Measurements from ENCODE around the gene COL5A3. TPM values are rescaled to one million over a fixed set of nuclear protein-coding genes. Genes with fewer than 3 reads are reported as not detected.

The COL5A3 gene
- total and polyA plus RNA-seq, 2 experiments from 2014 or later: 1.0 to 1.2 TPM

DNA sequence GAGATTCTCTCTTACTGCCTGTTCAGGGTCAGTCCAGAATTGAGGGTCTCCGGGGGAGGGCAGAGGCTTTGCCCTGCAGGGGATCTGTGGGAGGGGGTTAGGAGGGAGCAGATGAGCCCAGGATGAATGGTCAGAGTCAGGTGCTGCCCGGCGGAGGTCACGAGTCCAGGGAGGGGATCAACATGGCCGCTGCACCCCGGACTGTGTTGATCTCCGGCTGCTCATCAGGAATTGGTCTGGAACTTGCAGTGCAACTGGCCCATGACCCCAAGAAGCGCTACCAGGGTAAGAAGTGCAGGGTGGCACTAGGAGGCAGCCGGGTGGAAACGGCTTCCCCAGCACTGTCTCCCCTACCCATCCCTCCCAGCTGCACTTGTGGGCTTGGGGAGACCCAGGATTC is 3.0 kb upstream of the COL5A3 start, which contains the start of gene RDH8:
RDH8 (plus strand) TSS at position 168 of the 400 bp plus-strand sequence; CDS start at position 183, 15 bp downstream.
- no peak for DNase-seq (ENCODE audit: low spot score)
- Histone ChIP-seq H3K79me2 (replicated peaks; ENCODE audit: insufficient read depth) (no peaks in the 10 kb centered on the region), H3K4me3 (no peak within 1 kb of the TSS), H3K9me2 (ENCODE audit: insufficient read depth) (no peaks in the 10 kb centered on the region), H3K4me2 (no peak within 1 kb of the TSS), H4K20me1 (replicated peaks; ENCODE audit: insufficient read depth) (no peaks in the 10 kb centered on the region), H3K27ac (ENCODE audit: low read depth) (no peak within 1 kb of the TSS), H2AFZ (no peak within 1 kb of the TSS), H3K27me3 (ENCODE audit: insufficient read depth) (peaks cover 24% of the 10 kb centered on the region), H3K4me1 (ENCODE audit: insufficient read depth) (no peaks in the 10 kb centered on the region), H3K36me3 (ENCODE audit: insufficient read depth) (no peaks in the 10 kb centered on the region), H3F3A (replicated peaks; ENCODE audit: low read depth) (no peaks in the 10 kb centered on the region)
- no peak within 1 kb of the TSS; the same call in 2 of the 3 replicates for H3K4me3 Mint-ChIP-seq
- no peaks in the 10 kb centered on the region; the same call in 2 of the 3 replicates for H3K36me3 Mint-ChIP-seq (ENCODE audit: low read depth)
- peaks cover 30% of the 10 kb centered on the region for H3K27me3 Mint-ChIP-seq (ENCODE audit: insufficient read depth, low read depth, poor library complexity)
- TF ChIP-seq JUNB (IDR thresholded peaks at IDR 0.05; ENCODE audit: unreplicated experiment) (no peak), NANOG (IDR thresholded peaks at IDR 0.05; ENCODE audit: borderline replicate concordance) (no peak), ZNF331 (CRISPR knock-in tag; IDR thresholded peaks at IDR 0.05; ENCODE audit: low read depth) (no peak), ZNF462 (CRISPR knock-in tag; IDR thresholded peaks at IDR 0.05) (no peak), POLR2AphosphoS5 (IDR thresholded peaks at IDR 0.05; ENCODE audit: low read depth) (no peak), REST (IDR thresholded peaks at IDR 0.05; ENCODE audit: unreplicated experiment) (no peak), EZH2 (IDR thresholded peaks at IDR 0.05; ENCODE audit: low read depth, unreplicated experiment) (no peak), CREB1 (CRISPR knock-in tag; IDR thresholded peaks at IDR 0.05; ENCODE audit: low read depth) (no peak)
- TF ChIP-seq, protein P1, sequence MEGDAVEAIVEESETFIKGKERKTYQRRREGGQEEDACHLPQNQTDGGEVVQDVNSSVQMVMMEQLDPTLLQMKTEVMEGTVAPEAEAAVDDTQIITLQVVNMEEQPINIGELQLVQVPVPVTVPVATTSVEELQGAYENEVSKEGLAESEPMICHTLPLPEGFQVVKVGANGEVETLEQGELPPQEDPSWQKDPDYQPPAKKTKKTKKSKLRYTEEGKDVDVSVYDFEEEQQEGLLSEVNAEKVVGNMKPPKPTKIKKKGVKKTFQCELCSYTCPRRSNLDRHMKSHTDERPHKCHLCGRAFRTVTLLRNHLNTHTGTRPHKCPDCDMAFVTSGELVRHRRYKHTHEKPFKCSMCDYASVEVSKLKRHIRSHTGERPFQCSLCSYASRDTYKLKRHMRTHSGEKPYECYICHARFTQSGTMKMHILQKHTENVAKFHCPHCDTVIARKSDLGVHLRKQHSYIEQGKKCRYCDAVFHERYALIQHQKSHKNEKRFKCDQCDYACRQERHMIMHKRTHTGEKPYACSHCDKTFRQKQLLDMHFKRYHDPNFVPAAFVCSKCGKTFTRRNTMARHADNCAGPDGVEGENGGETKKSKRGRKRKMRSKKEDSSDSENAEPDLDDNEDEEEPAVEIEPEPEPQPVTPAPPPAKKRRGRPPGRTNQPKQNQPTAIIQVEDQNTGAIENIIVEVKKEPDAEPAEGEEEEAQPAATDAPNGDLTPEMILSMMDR (conservative IDR thresholded peaks at IDR 0.05; ENCODE audit: low read depth in 2 of 2): no peak
- peaks cover 12% of the 10 kb centered on the region for H3K4me1 Mint-ChIP-seq
- no peak within 1 kb of the TSS for H3K27ac Mint-ChIP-seq
- H3K9me3 Mint-ChIP-seq: no peaks in the 10 kb centered on the region; the same call in 1 of the 3 replicates
- no peak for ATAC-seq
